GM23338 (cell line): ENCODE data around the gene HOXD9. TPM values are rescaled to one million over a fixed set of nuclear protein-coding genes. Genes with fewer than 3 reads are reported as not detected.

Experiments
- ATAC-seq: fragments of 200-7000 bp; cut with Tn5 transposase; 3 replicates; pipeline ENCODE4 v1.9.1; 2020
- DNase-seq: peaks from one replicate; pipeline ENCODE4 v3.0.0-alpha.2; 2015; ENCODE audit warnings: low spot score
- H2AFZ ChIP-seq: fragments of 200-600 bp; sonication (generic); 2 replicates; pipeline ENCODE4 v1.8.0; 2016; ENCODE audit warnings: antibody characterized with exemption, mild to moderate bottlenecking, moderate library complexity
- H3F3A ChIP-seq: fragments of 200-600 bp; sonication (generic); replicated peaks from 2 replicates; pipeline ENCODE4 v1.8.0; 2017; ENCODE audit warnings: antibody characterized with exemption, mixed run types, low read depth
- H3K27ac ChIP-seq: fragments of 200-600 bp; sonication (generic); 2 replicates; pipeline ENCODE4 v1.6.1; 2016; ENCODE audit warnings: low read depth
- H3K27me3 ChIP-seq: fragments of 200-600 bp; sonication (generic); 2 replicates; pipeline ENCODE4 v1.8.0; 2016; ENCODE audit warnings: mild to moderate bottlenecking, mixed run types, moderate library complexity; ENCODE audit not compliant: insufficient read depth
- H3K36me3 ChIP-seq: fragments of 200-600 bp; sonication (generic); 2 replicates; pipeline ENCODE4 v1.8.0; 2016; ENCODE audit warnings: mild to moderate bottlenecking; ENCODE audit not compliant: insufficient read depth
- H3K4me1 ChIP-seq: fragments of 200-600 bp; sonication (generic); 2 replicates; pipeline ENCODE4 v1.8.0; 2016; ENCODE audit warnings: mild to moderate bottlenecking, moderate library complexity; ENCODE audit not compliant: insufficient read depth
- H3K4me2 ChIP-seq: fragments of 200-600 bp; sonication (generic); 2 replicates; pipeline ENCODE4 v1.7.1; 2017; ENCODE audit warnings: mixed run types
- H3K4me3 ChIP-seq: fragments of 200-600 bp; sonication (generic); 2 replicates; pipeline ENCODE4 v1.6.1; 2016; ENCODE audit warnings: mixed run types
- H3K79me2 ChIP-seq: fragments of 200-600 bp; sonication (generic); replicated peaks from 2 replicates; pipeline ENCODE4 v1.8.0; 2017; ENCODE audit warnings: mild to moderate bottlenecking; ENCODE audit not compliant: insufficient read depth
- H3K9me2 ChIP-seq: fragments of 200-600 bp; sonication (generic); 2 replicates; pipeline ENCODE4 v1.8.0; 2017; ENCODE audit not compliant: insufficient read depth
- H4K20me1 ChIP-seq: fragments of 200-600 bp; sonication (generic); replicated peaks from 2 replicates; pipeline ENCODE4 v1.8.0; 2017; ENCODE audit warnings: mild to moderate bottlenecking; ENCODE audit not compliant: insufficient read depth
- H3K27ac Mint-ChIP-seq: 2 replicates; pipeline ENCODE4 v1.8.0; 2020; ENCODE audit warnings: inconsistent platforms, mild to moderate bottlenecking, moderate library complexity, mixed read lengths
- H3K27me3 Mint-ChIP-seq: 3 replicates; pipeline ENCODE4 v1.8.0; 2022; ENCODE audit warnings: low read depth, mild to moderate bottlenecking, moderate library complexity, mixed read lengths, inconsistent platforms; ENCODE audit not compliant: insufficient read depth, poor library complexity
- H3K36me3 Mint-ChIP-seq: 3 replicates; pipeline ENCODE4 v1.8.0; 2021; ENCODE audit warnings: low read depth, mild to moderate bottlenecking, inconsistent platforms, moderate library complexity, mixed read lengths
- H3K4me1 Mint-ChIP-seq: 3 replicates; pipeline ENCODE4 v1.8.0; 2020; ENCODE audit warnings: mild to moderate bottlenecking, inconsistent platforms, mixed read lengths
- H3K4me3 Mint-ChIP-seq: 3 replicates; pipeline ENCODE4 v1.8.0; 2021; ENCODE audit warnings: moderate library complexity, mild to moderate bottlenecking, inconsistent platforms, mixed read lengths
- H3K9me3 Mint-ChIP-seq: 3 replicates; pipeline ENCODE4 v1.8.0; 2020; ENCODE audit warnings: moderate library complexity, mild to moderate bottlenecking, inconsistent platforms, mixed read lengths
- CREB1 ChIP-seq: fragments of 250-450 bp; sonication (Bioruptor Pico); IDR thresholded peaks from 2 replicates; pipeline ENCODE4 v1.5.0; 2020; ENCODE audit warnings: low read depth, mild to moderate bottlenecking, moderate library complexity
- CTCF ChIP-seq, 2 experiments: fragments of 200-600 bp in 1 of 2; sonication (generic) in 1 of 2; conservative IDR thresholded peaks; 2 replicates each; pipeline versions ENCODE4 v1.5.1 to v1.6.1; 2016 to 2017; ENCODE audit warnings: antibody characterized with exemption in 2 of 2, low read depth in 2 of 2, mild to moderate bottlenecking in 2 of 2, moderate library complexity in 1 of 2
- EZH2 ChIP-seq: fragments of 200-600 bp; sonication (generic); IDR thresholded peaks from one replicate; pipeline ENCODE4 v1.8.0; 2017; ENCODE audit warnings: antibody characterized with exemption, mild to moderate bottlenecking, low read depth; ENCODE audit not compliant: unreplicated experiment
- JUNB ChIP-seq: IDR thresholded peaks from one replicate; pipeline ENCODE4 v1.6.1; 2016; ENCODE audit warnings: antibody characterized with exemption; ENCODE audit not compliant: unreplicated experiment
- REST ChIP-seq: IDR thresholded peaks from one replicate; pipeline ENCODE4 v1.6.1; 2018; ENCODE audit warnings: antibody characterized with exemption; ENCODE audit not compliant: unreplicated experiment
- ZNF114 ChIP-seq: fragments of 250-450 bp; sonication (Bioruptor Pico); IDR thresholded peaks from 2 replicates; pipeline ENCODE4 v1.5.0; 2020; ENCODE audit warnings: mild to moderate bottlenecking, moderate library complexity
- ZNF462 ChIP-seq: fragments of 250-450 bp; sonication (Bioruptor Pico); IDR thresholded peaks from 2 replicates; pipeline ENCODE4 v1.5.0; 2020; ENCODE audit warnings: mild to moderate bottlenecking, moderate library complexity
- polyA plus RNA-seq: library from polyadenylated mRNA; unstranded; fragments of >200 nt; fragmentation: Nextera tagmentation; extraction: Ambion mirVana; gene quantifications from 2 replicates; pipeline ENCODE4 v1.2.1, GENCODE V29; 2016
- total RNA-seq: library from RNA; depleted of rRNA; stranded (reverse); fragments of >200 nt; shearing (Covaris generic); gene quantifications from 2 replicates; pipeline ENCODE4 v1.2.3, GENCODE V29; 2014

Gene HOXD9
- total and polyA plus RNA-seq, 2 experiments from 2014 or later: not detected

GRCh38 chr2:176096243-176096985, 26.1 kb upstream of the HOXD9 start:
- Mint-ChIP-seq H3K4me3 (peak overlapping the region; percentile 68), H3K27ac (no peak overlapping the region), H3K4me1 (peaks cover 47% of the 10 kb centered on the region), H3K36me3 (no peaks in the 10 kb centered on the region; the same call in 2 of the 3 replicates), H3K27me3 (peaks cover 94% of the 10 kb centered on the region), H3K9me3 (no peaks in the 10 kb centered on the region; the same call in 2 of the 3 replicates)
- H3K79me2 ChIP-seq: no peaks in the 10 kb centered on the region
- peak overlapping the region; percentile 72 for H3K4me2 ChIP-seq
- H4K20me1 ChIP-seq: peaks cover 26% of the 10 kb centered on the region
- ATAC-seq: no peak
- no peak for DNase-seq
- peaks cover 33% of the 10 kb centered on the region for H3F3A ChIP-seq
- peaks cover 94% of the 10 kb centered on the region for H3K27me3 ChIP-seq
- no peak overlapping the region for H2AFZ ChIP-seq
- TF ChIP-seq CREB1 (CRISPR knock-in tag) (no peak), EZH2 (peak; percentile 23)
- no peaks in the 10 kb centered on the region for H3K36me3 ChIP-seq
- no peaks in the 10 kb centered on the region for H3K9me2 ChIP-seq
- peak overlapping the region; percentile 46 for H3K4me3 ChIP-seq
- H3K4me1 ChIP-seq: peaks cover 54% of the 10 kb centered on the region
- no peak overlapping the region for H3K27ac ChIP-seq

- H3K9me3 Mint-ChIP-seq: no peaks in the 10 kb centered on the region
- Histone ChIP-seq H3K79me2 (no peaks in the 10 kb centered on the region), H3K4me1 (peaks cover 56% of the 10 kb centered on the region), H3K36me3 (no peaks in the 10 kb centered on the region; the same call in 1 of the 2 replicates), H3F3A (peaks cover 26% of the 10 kb centered on the region), H3K27me3 (peaks cover 94% of the 10 kb centered on the region), H3K27ac (no peak overlapping the region; the same call in 1 of the 2 replicates), H3K9me2 (no peaks in the 10 kb centered on the region), H3K4me2 (peak overlapping the region; percentile 94), H3K4me3 (peak overlapping the region; percentile 46), H4K20me1 (peaks cover 32% of the 10 kb centered on the region), H2AFZ (no peak overlapping the region)
- peak; percentile 96 for DNase-seq
- H3K27me3 Mint-ChIP-seq: peaks cover 94% of the 10 kb centered on the region
- H3K4me3 Mint-ChIP-seq: peak overlapping the region; percentile 68
- peak; percentile 69 for ATAC-seq
- H3K4me1 Mint-ChIP-seq: peaks cover 39% of the 10 kb centered on the region
- H3K36me3 Mint-ChIP-seq: no peaks in the 10 kb centered on the region; the same call in 2 of the 3 replicates
- no peak overlapping the region for H3K27ac Mint-ChIP-seq
- TF ChIP-seq ZNF114 (CRISPR knock-in tag): 0 out of 2 replicates have a peak, but pooled peaks have one; percentile 8
- no peak for TF ChIP-seq REST
- TF ChIP-seq ZNF462: no peak
- no peak for TF ChIP-seq JUNB
- TF ChIP-seq CTCF (conservative IDR thresholded peaks at IDR 0.05; ENCODE audit: low read depth in 2 of 2): peak; percentile 74 to 93
Measured at GRCh38 chr2:176096986-176097819, 25.3 kb upstream of the HOXD9 start.
